ENCODE results near the gene PLEKHO1. TPM values are rescaled to one million over a fixed set of nuclear protein-coding genes. Genes with fewer than 3 reads are reported as not detected.

Gene PLEKHO1
- polyA plus RNA-seq, 3 donors from 2014 or later: 20.6 to 32.5 (median 22.2) TPM

GRCh38 chr1:150152772-150153456 is 3.2 kb downstream of the PLEKHO1 start:
- no peak for DNase-seq
- H3K27ac Mint-ChIP-seq: peak overlapping the region; percentile 79 to 88 (median 86)
- peak overlapping the region in 4 of 5 donors; percentile 22 to 54 (median 44) for H3K4me3 Mint-ChIP-seq
- peaks cover 13 to 27% (median 19%) of the 10 kb centered on the region in 3 donors for H3K36me3 Mint-ChIP-seq
- no peaks in the 10 kb centered on the region for H3K9me3 Mint-ChIP-seq
- H3K4me1 Mint-ChIP-seq: peaks cover 35 to 50% of the 10 kb centered on the region in 2 donors
- H3K27me3 Mint-ChIP-seq (ENCODE audit: low read depth in 3 of 3): peaks cover 6 to 15% (median 8%) of the 10 kb centered on the region in 3 donors

GRCh38 chr1:150154143-150154542 is 4.4 kb downstream of the PLEKHO1 start:
- Mint-ChIP-seq H3K9me3 (no peaks in the 10 kb centered on the region), H3K36me3 (peaks cover 17 to 31% (median 24%) of the 10 kb centered on the region in 3 donors), H3K27me3 (ENCODE audit: low read depth in 3 of 3) (peaks cover 6 to 12% (median 7%) of the 10 kb centered on the region in 3 donors), H3K4me3 (no peak overlapping the region), H3K27ac (peak overlapping the region; percentile 60 to 88 (median 82)), H3K4me1 (peaks cover 31 to 42% of the 10 kb centered on the region in 2 donors)
- no peak for DNase-seq

- Mint-ChIP-seq H3K27ac (peak overlapping the region in 5 of 6 donors; percentile 20 to 73 (median 58)), H3K36me3 (peaks cover 17 to 35% (median 27%) of the 10 kb centered on the region in 3 donors), H3K4me1 (peaks cover 30 to 40% of the 10 kb centered on the region in 2 donors), H3K27me3 (ENCODE audit: low read depth in 3 of 3) (peaks cover 6 to 10% (median 6%) of the 10 kb centered on the region in 3 donors), H3K9me3 (no peaks in the 10 kb centered on the region), H3K4me3 (no peak overlapping the region)
- no peak for DNase-seq
Observed at GRCh38 chr1:150155413-150156071, 5.8 kb downstream of the PLEKHO1 start.

DNA sequence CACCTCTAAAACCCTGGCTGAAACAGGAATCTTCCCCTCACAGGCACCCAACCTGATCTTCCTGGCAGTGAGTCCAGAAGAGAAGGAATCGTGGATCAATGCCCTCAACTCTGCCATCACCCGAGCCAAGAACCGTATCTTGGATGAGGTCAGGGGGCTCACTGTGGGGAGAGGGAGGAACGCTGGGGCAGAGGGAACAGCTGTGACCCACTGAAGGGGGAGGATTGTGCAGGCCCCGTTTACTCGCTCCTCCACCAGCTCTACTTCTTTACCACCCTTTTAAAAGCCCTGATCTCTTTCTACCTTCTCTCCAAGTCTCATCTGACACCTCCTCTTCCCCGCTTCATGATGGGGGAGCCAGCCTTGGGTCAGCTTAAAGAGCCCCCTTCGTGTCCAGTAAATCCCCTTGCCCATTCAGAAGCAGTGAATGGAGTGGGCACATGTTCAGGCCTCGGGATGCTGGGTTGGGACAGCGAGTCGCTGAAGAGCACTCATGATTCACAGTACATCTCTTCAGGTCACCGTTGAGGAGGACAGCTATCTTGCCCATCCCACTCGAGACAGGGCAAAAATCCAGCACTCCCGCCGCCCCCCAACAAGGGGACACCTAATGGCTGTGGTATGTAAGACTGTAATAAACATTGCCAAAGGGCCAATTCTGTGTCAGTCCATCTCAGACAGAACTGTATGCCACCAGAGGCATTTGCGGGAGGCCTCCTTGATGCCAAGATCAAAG is 7.3 kb downstream of the PLEKHO1 start:
- H3K4me1 Mint-ChIP-seq: peaks cover 29 to 41% of the 10 kb centered on the region in 2 donors
- no peaks in the 10 kb centered on the region for H3K9me3 Mint-ChIP-seq
- H3K4me3 Mint-ChIP-seq: no peak overlapping the region
- peaks cover 0 to 2% (median 0%) of the 10 kb centered on the region in 3 donors for H3K27me3 Mint-ChIP-seq (ENCODE audit: low read depth in 3 of 3)
- no peak for DNase-seq
- H3K27ac Mint-ChIP-seq: no peak overlapping the region
- H3K36me3 Mint-ChIP-seq: peaks cover 17 to 37% (median 29%) of the 10 kb centered on the region in 3 donors

DNA sequence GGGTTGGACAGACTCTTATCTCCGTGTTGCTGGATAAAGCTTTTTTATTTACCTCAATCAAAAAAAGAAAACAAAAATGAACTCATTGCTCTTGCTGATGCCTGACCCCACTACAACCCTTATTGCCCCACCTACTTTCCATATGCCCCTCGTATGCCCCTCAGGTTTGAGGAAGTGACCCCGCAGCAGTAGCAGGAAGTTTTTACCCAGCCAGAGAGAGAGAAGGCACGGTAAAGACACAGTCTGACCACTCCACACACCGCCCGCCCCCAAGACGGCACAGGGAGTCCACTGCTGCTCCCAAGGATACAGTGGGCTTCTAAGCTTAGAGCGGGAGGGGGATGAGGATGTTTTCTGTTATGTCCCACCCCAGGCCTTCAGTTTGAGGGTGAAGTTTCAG is 9.8 kb downstream of the PLEKHO1 start:
- H3K4me3 Mint-ChIP-seq: no peak overlapping the region
- peak overlapping the region in 1 of 6 donors; percentile 58 for H3K27ac Mint-ChIP-seq
- H3K36me3 Mint-ChIP-seq: peaks cover 13 to 37% (median 25%) of the 10 kb centered on the region in 3 donors
- no peaks in the 10 kb centered on the region for H3K9me3 Mint-ChIP-seq
- H3K4me1 Mint-ChIP-seq: peaks cover 21 to 23% of the 10 kb centered on the region in 2 donors
- peaks cover 0 to 1% (median 0%) of the 10 kb centered on the region in 3 donors for H3K27me3 Mint-ChIP-seq (ENCODE audit: low read depth in 3 of 3)
- no peak for DNase-seq

DNA sequence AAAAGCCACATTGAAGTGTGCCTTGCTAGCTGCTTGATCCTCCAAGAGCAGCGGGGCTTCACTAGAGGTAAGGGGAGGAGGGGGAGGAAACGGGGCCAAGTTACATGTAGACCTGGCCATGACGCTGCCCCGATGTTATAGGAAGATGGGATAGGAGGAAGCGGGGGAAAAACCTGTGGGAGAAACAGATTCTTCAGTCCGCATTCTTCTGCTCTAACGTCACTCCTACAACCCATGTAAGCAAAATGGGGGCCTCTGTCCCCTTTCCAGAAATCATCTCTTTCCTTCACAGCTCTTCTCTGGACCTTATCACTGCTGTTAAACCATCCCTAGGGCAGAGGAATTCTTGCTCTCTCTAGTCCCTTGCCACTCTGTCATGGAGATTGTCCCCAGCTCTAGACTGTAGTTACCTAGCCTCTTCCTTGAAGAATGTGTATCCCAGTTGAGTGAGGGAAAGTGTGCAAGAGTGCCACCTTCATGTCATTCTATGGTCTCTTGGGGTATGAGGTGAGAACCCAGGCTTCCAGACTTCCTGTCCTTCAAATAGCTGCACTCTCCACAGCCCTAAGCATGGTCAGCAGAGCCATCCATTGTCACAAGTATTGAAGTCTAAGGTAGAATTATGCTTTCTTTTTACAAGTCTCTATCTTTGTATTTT is 11.4 kb downstream of the PLEKHO1 start:
- Mint-ChIP-seq H3K27me3 (ENCODE audit: low read depth in 3 of 3) (peaks cover 0 to 1% (median under 1%) of the 10 kb centered on the region in 3 donors), H3K27ac (peak overlapping the region in 5 of 6 donors; percentile 48 to 62 (median 55)), H3K4me3 (peak overlapping the region in 1 of 5 donors; percentile 2), H3K4me1 (peaks cover 19 to 23% of the 10 kb centered on the region in 2 donors), H3K9me3 (no peaks in the 10 kb centered on the region), H3K36me3 (peaks cover 11 to 26% (median 20%) of the 10 kb centered on the region in 3 donors)
- no peak for DNase-seq

DNA sequence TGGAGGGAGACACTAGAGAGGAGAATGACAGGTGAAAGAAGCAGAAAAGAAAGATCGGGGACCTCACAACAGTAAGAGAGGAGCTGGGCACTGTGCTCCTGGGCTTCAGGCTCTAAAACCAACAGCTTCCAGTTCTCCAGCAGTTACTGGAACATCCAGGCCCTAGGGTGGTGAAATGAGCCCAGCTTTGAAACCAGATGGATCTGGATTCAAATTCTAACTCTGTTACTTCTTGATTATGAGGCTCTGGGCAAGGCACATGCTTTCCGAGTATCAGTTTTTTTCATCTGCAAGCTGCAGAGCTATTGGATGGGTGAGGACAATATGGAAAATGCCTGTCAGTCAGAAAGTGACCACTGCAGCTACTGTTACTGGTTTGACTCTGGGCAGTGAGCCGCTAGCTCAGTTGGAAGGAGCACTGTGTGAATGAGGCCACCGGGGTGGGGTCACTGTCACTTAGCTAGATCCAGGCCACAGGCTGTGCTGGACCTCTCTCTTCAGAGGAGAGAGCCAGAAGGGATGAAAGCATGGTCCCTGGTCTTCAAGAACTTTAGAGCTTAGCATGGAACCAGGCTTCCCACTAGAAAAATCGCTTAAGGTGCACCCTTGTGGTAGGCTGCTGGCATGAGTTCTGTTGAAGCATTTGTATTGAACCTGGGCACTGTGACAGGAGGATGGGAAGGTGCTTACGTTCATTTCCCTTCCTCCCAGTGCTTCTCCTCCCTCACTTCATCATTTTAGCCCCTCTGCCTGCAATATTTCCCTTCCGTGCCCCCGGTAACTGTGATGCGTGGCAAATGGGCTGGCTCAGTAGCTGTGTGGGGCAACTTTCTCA is 12.2 kb downstream of the PLEKHO1 start:
- DNase-seq: no peak
- Mint-ChIP-seq H3K4me1 (peaks cover 19 to 23% of the 10 kb centered on the region in 2 donors), H3K36me3 (peaks cover 9 to 19% (median 14%) of the 10 kb centered on the region in 3 donors), H3K27me3 (ENCODE audit: low read depth in 3 of 3) (peaks cover 0 to 2% (median 1%) of the 10 kb centered on the region in 3 donors), H3K9me3 (no peaks in the 10 kb centered on the region), H3K27ac (peak overlapping the region in 3 of 6 donors; percentile 34 to 62 (median 57)), H3K4me3 (no peak overlapping the region)

- H3K27ac Mint-ChIP-seq: peak overlapping the region in 1 of 6 donors; percentile 21
- no peak overlapping the region for H3K4me3 Mint-ChIP-seq
- H3K36me3 Mint-ChIP-seq: peaks cover 8 to 14% (median 14%) of the 10 kb centered on the region in 3 donors
- peaks cover 19 to 23% of the 10 kb centered on the region in 2 donors for H3K4me1 Mint-ChIP-seq
- H3K27me3 Mint-ChIP-seq (ENCODE audit: low read depth in 3 of 3): peaks cover 0 to 2% (median 1%) of the 10 kb centered on the region in 3 donors
- H3K9me3 Mint-ChIP-seq: no peaks in the 10 kb centered on the region
- no peak for DNase-seq
Observed at GRCh38 chr1:150162582-150162861, 12.8 kb downstream of the PLEKHO1 start.

DNA sequence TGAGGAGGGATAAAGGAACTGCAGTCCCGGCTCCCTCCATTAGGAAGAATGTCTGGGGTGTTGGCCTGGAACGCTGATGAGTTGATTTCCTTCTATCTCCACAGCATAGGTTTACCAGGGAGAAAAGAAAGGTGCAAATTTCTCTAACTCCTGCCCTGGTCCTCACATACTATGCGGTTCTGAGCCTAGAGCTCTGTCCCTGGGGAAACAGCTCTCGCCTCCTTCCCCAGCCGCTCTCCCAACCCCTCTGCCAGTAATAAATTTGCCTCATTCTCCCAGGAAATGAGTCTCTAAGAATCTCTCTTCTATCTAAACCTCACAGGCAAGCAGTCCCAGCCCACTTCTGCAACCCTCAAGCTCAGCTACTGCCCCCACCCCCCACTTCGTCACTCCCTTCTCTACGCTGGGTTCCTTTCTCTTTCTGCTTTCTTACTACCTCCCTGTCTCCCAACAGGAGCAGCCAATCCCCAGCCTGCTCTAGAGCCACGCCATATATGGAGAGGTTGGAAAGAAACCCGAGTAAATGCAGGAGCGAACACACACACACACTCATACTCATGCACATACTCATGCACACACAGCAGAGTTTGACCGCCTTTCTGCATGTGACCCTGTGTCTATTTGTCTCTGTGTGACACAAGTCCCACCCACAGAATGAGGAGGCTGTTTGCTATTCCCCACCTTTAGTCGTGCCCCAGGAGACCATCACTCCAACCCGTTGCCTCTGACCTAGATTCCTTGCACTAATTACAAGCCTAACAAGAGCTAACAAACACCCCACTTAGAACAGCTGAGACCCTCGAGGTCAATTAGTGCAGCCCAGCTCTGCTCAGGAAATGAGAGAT is 13.4 kb downstream of the PLEKHO1 start:
- Mint-ChIP-seq H3K4me3 (peak overlapping the region in 1 of 5 donors; percentile 31), H3K9me3 (no peaks in the 10 kb centered on the region), H3K27me3 (ENCODE audit: low read depth in 3 of 3) (peaks cover 0 to 2% (median 1%) of the 10 kb centered on the region in 3 donors), H3K27ac (peak overlapping the region in 3 of 6 donors; percentile 4 to 21 (median 13)), H3K4me1 (peaks cover 19 to 22% of the 10 kb centered on the region in 2 donors), H3K36me3 (peaks cover 2 to 9% (median 8%) of the 10 kb centered on the region in 3 donors)
- no peak for DNase-seq

DNA sequence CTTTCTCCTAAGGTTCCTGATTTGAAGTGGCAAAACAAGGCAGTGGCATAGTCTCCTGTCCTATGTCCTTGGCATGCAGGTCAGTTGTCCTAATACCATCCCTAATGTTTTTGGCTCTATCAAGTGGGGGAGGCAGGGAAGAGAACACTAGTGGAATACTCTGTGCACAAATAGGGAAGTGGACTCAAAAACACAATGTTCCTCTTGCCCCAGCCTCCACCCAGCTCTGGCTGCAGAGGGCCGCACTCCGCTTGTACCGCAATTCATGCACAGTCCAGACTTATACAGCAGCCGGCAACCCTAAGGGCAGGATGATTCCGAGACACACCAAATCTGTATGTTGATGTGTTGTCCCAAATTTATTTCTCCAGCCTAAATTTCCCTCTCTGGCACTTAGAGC is 14.5 kb downstream of the PLEKHO1 start:
- no peak overlapping the region for H3K4me3 Mint-ChIP-seq
- H3K36me3 Mint-ChIP-seq: peaks cover 0 to 6% (median 6%) of the 10 kb centered on the region in 3 donors
- no peak overlapping the region for H3K27ac Mint-ChIP-seq
- peaks cover 19 to 21% of the 10 kb centered on the region in 2 donors for H3K4me1 Mint-ChIP-seq
- H3K27me3 Mint-ChIP-seq (ENCODE audit: low read depth in 3 of 3): peaks cover 0 to 3% (median 2%) of the 10 kb centered on the region in 3 donors
- DNase-seq: no peak
- H3K9me3 Mint-ChIP-seq: no peaks in the 10 kb centered on the region

GRCh38 chr1:150164779-150165178 is 15.1 kb downstream of the PLEKHO1 start:
- Mint-ChIP-seq H3K4me3 (no peak overlapping the region), H3K9me3 (no peaks in the 10 kb centered on the region), H3K27ac (no peak overlapping the region), H3K36me3 (peaks cover 0 to 3% (median 3%) of the 10 kb centered on the region in 3 donors), H3K27me3 (ENCODE audit: low read depth in 3 of 3) (peaks cover 2 to 3% (median 3%) of the 10 kb centered on the region in 3 donors), H3K4me1 (peaks cover 19 to 21% of the 10 kb centered on the region in 2 donors)
- no peak for DNase-seq

Measured in immature natural killer cell (primary cell).